Activated naive CD4-positive, alpha-beta T cell treated with anti-CD3 and anti-CD28 coated beads, Interleukin-2, amount 10 ng/mL, durations not matched to agents 7 days and 5 days (primary cell): Measurements from ENCODE around the gene CDX1.

Source experiments
- CTCF ChIA-PET: fragments of 350-600 bp; sonication (Branson Sonifier 250); formaldehyde crosslinking; loops from one replicate; lab custom pipeline; 2021; ENCODE audit warnings: antibody characterized with exemption; lab: Charles Lee
- DNase-seq: peaks from one replicate; pipeline ENCODE4 v3.0.0-alpha.2; 2020
- H3K27ac Mint-ChIP-seq: one replicate; pipeline ENCODE4 v1.8.0; 2021; ENCODE audit warnings: mild to moderate bottlenecking, moderate library complexity, mixed read lengths
- H3K27me3 Mint-ChIP-seq: one replicate; pipeline ENCODE4 v1.8.0; 2021; ENCODE audit warnings: mild to moderate bottlenecking, mixed read lengths
- H3K36me3 Mint-ChIP-seq: one replicate; pipeline ENCODE4 v1.8.0; 2021; ENCODE audit warnings: mixed read lengths
- H3K4me1 Mint-ChIP-seq: one replicate; pipeline ENCODE4 v1.8.0; 2021; ENCODE audit warnings: mixed read lengths
- H3K4me3 Mint-ChIP-seq: one replicate; pipeline ENCODE4 v1.8.0; 2021; ENCODE audit warnings: mild to moderate bottlenecking, moderate library complexity, mixed read lengths
- H3K9me3 Mint-ChIP-seq: one replicate; pipeline ENCODE4 v1.8.0; 2021; ENCODE audit warnings: mixed read lengths

The CDX1 gene

DNA sequence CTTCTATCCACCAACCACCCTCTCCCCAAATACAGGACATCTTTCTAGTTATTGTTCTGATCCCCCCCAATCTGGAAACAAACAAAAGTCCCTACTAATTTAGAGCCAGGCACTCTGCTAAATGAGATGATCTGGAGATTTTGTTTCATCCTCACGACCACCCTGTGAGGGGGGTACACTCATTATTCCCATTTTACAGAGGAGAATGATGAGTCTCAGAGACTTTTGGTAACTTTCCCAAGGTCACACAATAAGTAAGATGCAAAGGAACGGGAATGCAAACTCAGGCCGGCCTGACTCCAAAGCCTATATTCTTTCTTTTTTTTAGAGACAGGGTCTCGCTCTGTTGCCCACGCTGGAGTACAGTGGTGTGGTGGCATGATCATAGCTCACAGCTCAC lies 20.3 kb upstream of the CDX1 start:
- H3K27ac Mint-ChIP-seq, result no peak overlapping the region
- CTCF ChIA-PET, result no interaction called here
- peaks cover 32% of the 10 kb centered on the region for H3K4me1 Mint-ChIP-seq
- H3K4me3 Mint-ChIP-seq, result no peak overlapping the region
- H3K9me3 Mint-ChIP-seq, result no peaks in the 10 kb centered on the region
- no peak for DNase-seq
- H3K36me3 Mint-ChIP-seq, result no peaks in the 10 kb centered on the region
- H3K27me3 Mint-ChIP-seq, result peaks cover 8% of the 10 kb centered on the region

DNA sequence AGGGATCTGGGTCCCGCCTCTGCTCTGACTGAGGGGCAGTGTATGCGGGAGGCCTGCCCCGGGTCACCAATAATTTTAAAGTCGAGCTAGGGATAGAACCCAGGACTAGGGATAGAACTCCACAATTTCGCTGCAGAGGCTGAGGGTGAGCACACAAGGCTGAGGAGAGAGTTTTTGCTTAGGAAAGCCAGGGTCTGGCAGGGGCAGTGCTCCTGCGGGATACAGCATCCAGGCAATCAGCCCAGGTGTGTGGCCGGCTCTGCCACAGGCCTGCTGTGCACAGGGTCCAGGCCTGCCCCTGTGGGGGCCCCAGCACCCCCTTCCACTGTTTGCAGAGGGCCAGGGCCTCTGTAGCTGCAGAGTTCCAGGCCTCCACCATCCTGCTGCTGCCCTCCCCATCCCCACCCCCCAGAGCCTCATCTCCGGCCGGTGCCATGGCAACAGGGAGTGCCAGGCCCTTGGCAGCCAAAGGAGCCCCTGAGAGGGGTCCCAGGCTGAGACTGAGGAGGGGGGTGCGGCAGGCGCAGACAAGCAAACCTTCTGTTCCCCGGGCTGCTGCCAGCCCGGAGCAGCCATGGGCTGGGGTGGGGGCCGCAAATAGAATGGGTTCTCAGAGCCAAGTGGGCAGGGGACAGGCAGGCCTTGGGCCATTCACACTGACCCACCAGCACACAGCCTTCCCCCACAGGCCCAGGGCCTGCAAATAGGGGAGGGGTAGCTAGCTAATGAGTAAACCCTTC lies 19.5 kb upstream of the CDX1 start:
- Mint-ChIP-seq H3K4me3 (no peak overlapping the region), H3K27ac (no peak overlapping the region), H3K9me3 (no peaks in the 10 kb centered on the region), H3K27me3 (peaks cover 10% of the 10 kb centered on the region), H3K4me1 (peaks cover 32% of the 10 kb centered on the region), H3K36me3 (no peaks in the 10 kb centered on the region)
- no peak for DNase-seq
- CTCF ChIA-PET, result no interaction called here

DNA sequence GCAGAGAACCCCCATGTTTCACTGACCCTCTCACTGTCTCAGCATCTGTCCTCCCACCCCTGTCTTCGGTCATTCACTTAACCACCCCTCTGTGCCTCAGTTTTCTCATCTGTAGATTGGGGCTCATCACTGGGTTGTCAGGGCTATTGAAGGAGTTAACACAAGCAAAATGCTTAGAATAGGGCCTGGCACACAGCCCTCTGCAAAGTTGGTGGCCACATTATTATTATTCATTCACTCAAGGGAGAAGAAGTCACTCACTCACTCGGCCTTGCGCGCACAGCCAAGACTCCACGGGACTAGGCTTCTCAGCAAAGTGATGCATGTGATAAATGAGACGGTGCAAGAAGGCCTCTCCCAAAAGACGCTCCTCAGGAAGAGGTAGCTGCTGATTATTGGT lies 18.9 kb upstream of the CDX1 start:
- CTCF ChIA-PET, result interaction anchor here (2.9 kb wide), 1 partner anchor 16 kb away, joined by 9 read pairs; no protein-coding TSS in a partner anchor
- DNase-seq, result no peak
- H3K9me3 Mint-ChIP-seq, result no peaks in the 10 kb centered on the region
- no peak overlapping the region for H3K4me3 Mint-ChIP-seq
- H3K36me3 Mint-ChIP-seq, result no peaks in the 10 kb centered on the region
- peaks cover 16% of the 10 kb centered on the region for H3K27me3 Mint-ChIP-seq
- H3K4me1 Mint-ChIP-seq, result peaks cover 32% of the 10 kb centered on the region
- no peak overlapping the region for H3K27ac Mint-ChIP-seq

DNA sequence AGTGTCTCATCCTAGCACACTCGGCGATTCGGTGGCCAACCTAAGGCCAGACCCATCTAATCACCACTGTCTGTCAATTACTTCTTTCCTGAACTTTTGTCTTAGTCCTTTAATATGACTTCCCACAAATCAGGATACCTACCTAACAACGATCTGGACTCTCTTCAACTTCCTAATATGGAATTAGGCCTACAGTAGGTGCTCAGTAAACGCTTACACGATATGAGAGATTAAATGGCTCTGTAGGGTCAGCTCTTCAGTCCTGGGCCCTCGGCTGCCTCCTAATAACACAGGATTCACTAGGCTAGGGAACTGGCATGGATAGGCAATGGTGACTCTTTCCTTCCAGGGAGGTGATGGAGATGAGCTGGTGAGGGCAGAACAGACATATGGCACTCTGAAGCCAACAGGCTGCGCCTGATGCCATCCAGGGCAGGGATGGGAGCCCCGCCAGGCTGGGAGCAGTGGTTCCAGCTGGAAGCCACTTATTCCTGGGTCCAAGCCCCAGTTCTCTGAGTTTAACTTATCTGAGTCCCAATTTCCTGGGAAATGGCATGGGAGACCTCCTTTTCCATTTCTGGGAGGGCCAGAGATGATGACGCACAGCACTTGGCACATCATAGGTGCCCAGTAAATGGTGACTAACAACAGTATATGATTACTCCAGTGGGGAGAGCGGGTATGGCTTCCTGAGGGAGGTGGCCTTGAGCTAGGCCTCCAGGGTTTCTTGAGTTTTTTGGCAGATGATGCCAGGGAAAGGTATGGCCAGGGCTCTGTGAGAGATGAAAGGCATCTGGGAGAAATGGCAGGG lies 18.3 kb upstream of the CDX1 start:
- H3K27ac Mint-ChIP-seq, result peak overlapping the region; percentile 92
- DNase-seq, result no peak
- no peak overlapping the region for H3K4me3 Mint-ChIP-seq
- peaks cover 32% of the 10 kb centered on the region for H3K4me1 Mint-ChIP-seq
- H3K36me3 Mint-ChIP-seq, result no peaks in the 10 kb centered on the region
- H3K9me3 Mint-ChIP-seq, result no peaks in the 10 kb centered on the region
- CTCF ChIA-PET, result interaction anchor here (2.9 kb wide), 1 partner anchor 15 kb away, joined by 9 read pairs; no protein-coding TSS in a partner anchor
- H3K27me3 Mint-ChIP-seq, result peaks cover 22% of the 10 kb centered on the region

DNA sequence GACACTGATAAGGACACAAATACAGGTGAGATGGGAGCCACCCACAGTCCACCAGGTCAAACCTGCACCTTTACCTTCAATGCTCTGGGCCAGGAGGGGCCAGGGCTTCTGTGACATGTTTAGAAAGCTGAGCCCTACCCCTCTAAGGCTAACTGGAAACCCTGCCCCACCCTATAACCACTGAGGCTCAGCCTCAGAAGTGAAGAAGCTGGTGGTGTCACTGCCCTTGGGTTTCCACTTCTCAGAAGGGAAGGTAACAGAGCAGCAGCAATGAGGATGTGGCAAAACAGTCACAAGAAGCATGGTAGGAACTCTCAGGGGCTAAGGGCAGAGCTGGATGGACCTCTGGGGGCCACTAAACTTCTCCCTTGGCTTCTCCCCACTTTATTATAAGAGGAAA lies 17.0 kb upstream of the CDX1 start:
- Mint-ChIP-seq H3K36me3 (no peaks in the 10 kb centered on the region), H3K4me3 (peak overlapping the region; percentile 37), H3K9me3 (no peaks in the 10 kb centered on the region), H3K27me3 (peaks cover 35% of the 10 kb centered on the region), H3K27ac (peak overlapping the region; percentile 92), H3K4me1 (peaks cover 38% of the 10 kb centered on the region)
- CTCF ChIA-PET, result interaction anchor here (0.7 to 2.9 kb wide), 3 partner anchors 11 to 19 kb away, joined by 3 to 9 read pairs (median 3); no protein-coding TSS in a partner anchor
- peak; percentile 49 for DNase-seq

DNA sequence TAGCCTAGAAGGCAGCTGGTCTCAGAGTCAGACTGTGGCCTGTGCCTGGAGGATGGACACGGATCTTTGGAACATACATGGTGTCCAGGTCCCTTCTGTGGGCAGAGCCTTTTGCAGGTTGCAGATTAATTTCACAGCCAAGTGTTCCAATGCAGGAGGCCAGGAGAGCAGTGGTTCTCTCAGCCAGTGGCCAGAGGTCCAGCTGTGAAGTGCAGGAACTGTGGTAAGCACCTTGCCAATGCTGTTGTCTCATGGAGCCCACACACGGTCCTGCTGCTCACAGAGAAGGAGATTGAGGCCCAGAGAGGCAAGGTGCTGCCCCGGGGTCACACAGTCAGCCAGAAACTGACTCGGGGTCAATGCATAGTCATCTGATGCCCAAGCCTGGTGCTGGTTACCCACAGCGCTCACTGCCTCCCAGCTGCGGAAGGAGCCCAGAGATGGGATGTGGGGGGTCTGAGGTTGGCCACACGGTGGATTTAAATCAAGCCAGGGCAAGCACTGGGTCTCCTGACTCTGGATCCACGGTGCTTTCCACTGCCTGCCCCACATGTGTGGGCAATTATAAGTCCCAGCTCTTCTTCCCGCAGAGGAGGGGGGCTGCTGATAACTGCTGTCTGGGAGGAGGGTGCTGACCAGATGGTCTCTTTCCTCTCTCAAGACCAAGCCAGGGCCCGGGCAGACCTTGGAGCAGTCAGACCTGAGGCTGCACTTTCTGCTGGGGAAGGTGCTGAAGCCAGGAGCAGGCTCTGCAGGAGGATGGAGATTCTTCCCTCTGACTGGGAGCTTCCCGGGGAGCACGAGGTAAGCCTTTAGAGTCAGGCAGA lies 13.7 kb upstream of the CDX1 start:
- H3K9me3 Mint-ChIP-seq, result no peaks in the 10 kb centered on the region
- peaks cover 43% of the 10 kb centered on the region for H3K4me1 Mint-ChIP-seq
- no peak overlapping the region for H3K4me3 Mint-ChIP-seq
- CTCF ChIA-PET, result interaction anchor here (1.0 kb wide), 1 partner anchor 9 kb away, joined by 3 read pairs; no protein-coding TSS in a partner anchor
- H3K27ac Mint-ChIP-seq, result no peak overlapping the region
- peaks cover 64% of the 10 kb centered on the region for H3K27me3 Mint-ChIP-seq
- DNase-seq, result no peak
- H3K36me3 Mint-ChIP-seq, result no peaks in the 10 kb centered on the region

DNA sequence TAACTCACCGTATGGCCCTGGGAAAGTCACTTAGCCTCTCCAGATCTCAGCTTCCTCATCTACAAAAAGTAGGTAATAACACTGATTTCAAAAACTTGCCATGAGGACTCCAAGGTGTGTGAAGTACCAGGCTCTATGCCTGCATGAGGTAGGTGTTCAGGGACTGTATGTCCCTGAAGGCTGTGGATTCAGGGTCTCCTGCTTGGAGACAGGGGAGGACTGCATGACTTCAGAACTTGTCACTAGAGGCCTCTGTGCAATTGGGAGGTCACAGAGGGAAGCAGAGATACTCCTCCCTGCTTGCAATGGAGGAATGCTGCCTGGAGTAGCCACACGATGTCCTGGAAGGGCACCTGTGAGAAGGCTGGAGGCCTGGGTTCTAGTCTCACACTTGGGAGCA lies 13.1 kb upstream of the CDX1 start:
- Mint-ChIP-seq H3K4me3 (no peak overlapping the region), H3K27ac (no peak overlapping the region)

DNA sequence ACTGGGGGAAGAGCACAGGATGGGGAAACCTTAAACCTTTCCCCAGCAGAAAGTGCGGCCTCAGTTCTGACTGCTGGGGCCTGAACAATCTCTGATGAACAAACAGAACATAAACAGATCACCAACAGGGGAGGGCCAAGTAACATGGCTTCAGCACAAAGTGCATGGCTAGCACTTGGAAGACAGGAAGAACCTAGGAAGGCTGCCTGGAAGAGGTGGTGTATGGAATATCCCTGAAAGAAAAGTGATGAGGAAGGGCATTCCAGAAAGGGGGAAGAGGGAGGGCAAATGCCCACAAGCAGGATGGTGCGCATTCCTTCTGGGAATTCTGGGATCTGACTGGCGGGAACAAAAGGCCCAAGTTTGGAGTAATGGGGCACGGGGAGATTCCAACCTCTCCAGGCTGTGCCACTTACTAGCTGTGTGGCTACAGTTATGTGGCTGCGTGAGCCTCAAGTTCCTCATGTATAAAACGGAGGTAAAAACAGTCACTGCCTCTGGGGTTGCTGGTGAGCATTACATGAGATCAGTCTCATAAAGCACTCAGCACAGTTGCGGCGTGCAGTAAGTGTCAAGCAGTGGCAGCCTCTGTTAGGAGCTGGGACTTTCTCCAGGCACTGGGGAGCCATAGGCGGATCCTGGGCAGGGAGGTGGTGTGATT lies 12.5 kb upstream of the CDX1 start:
- H3K36me3 Mint-ChIP-seq, result no peaks in the 10 kb centered on the region
- H3K27me3 Mint-ChIP-seq, result peaks cover 70% of the 10 kb centered on the region
- peak overlapping the region; percentile 29 for H3K4me3 Mint-ChIP-seq
- H3K9me3 Mint-ChIP-seq, result no peaks in the 10 kb centered on the region
- DNase-seq, result no peak
- peaks cover 33% of the 10 kb centered on the region for H3K4me1 Mint-ChIP-seq
- no peak overlapping the region for H3K27ac Mint-ChIP-seq
- CTCF ChIA-PET, result interaction anchor here (1.2 kb wide), 1 partner anchor 11 kb away, joined by 3 read pairs; no protein-coding TSS in a partner anchor

More for the DNA sequence above, 13.1 kb upstream of the CDX1 start:
- CTCF ChIA-PET, result interaction anchor here (1.0 to 1.2 kb wide), 2 partner anchors 9 to 10 kb away, joined by 3 read pairs; no protein-coding TSS in a partner anchor
- no peak for DNase-seq
- Mint-ChIP-seq H3K36me3 (no peaks in the 10 kb centered on the region), H3K27me3 (peaks cover 69% of the 10 kb centered on the region), H3K4me1 (peaks cover 39% of the 10 kb centered on the region), H3K9me3 (no peaks in the 10 kb centered on the region)

DNA sequence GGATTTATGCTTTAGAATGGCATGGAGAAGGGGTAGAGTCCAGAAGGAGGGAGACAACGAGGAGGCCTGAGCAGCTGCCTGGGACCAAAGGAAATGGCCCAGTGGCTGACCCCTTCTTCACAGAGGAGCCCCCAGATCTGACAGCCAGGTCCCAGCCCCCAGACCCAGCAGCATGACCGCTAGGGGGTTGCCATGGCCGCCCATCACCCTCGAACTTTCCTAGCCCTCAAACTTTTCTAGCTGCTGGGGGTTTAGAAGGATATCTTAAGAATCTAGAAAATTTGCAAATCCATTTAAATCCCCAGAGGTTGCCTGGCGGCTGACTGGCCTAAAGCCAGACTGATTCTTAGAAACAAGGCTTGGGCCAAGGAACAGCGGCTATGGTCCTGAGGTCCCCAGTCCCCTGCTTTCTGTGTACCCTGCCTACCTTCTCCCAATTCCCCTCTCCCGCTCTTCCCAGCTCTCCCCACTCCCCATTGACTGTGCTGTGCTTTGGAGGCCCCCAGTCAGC lies 11.9 kb upstream of the CDX1 start:
- CTCF ChIA-PET, result interaction anchor here (1.2 kb wide), 2 partner anchors 12 to 64 kb away, joined by 3 read pairs; no protein-coding TSS in a partner anchor
- Mint-ChIP-seq H3K36me3 (no peaks in the 10 kb centered on the region), H3K27me3 (peaks cover 70% of the 10 kb centered on the region), H3K9me3 (no peaks in the 10 kb centered on the region), H3K4me1 (peaks cover 27% of the 10 kb centered on the region), H3K4me3 (peak overlapping the region; percentile 41), H3K27ac (no peak overlapping the region)
- DNase-seq, result no peak

DNA sequence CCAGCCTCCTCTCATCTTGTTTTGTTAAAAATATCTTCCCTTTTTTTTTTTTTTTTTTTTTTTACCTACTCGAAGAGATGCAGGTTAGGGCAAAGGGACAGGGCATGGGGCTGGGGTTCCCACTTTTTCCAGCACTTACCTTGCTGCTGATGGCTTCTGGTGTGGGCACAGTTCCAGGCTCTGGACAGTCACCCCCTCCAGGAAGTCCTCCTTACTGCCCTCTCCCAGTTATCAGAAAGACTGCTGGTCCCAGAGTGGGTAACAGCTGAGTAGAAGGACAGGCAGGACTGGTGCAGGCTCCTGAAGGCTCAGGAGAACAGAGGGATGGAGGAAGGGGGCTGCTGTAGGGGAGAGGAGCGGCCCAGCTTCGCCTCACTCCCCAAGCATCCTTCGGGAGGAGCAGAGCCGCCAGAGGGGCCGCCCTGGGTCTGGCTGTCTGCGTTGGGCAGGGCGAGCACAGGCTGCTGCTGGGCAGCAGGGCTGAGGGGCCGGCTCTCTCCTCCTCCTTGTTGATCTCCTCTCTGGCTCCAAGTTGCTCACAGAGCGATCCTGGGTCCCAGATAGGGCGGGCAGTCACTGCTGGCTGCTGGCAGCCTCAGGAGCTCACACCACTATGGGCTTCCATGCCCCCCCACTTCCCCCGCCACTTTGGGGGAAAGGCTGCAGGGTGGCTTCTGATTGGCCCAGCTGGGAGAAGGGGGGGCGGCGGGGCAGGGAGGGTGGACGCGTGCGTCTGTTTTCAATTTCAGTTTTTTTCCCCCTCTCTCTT lies 11.1 kb upstream of the CDX1 start, which contains the start of gene PDGFRB:
TSS of gene PDGFRB (minus strand) at position 588 of the 769 bp plus-strand sequence. CDS start 18,798 bp downstream, outside the sequence.
- Mint-ChIP-seq H3K9me3 (no peaks in the 10 kb centered on the region), H3K4me1 (peaks cover 21% of the 10 kb centered on the region), H3K27ac (no peak within 1 kb of the TSS), H3K27me3 (peaks cover 70% of the 10 kb centered on the region), H3K36me3 (no peaks in the 10 kb centered on the region), H3K4me3 (peak within 1 kb of the TSS; percentile 56)
- CTCF ChIA-PET, result interaction anchor here (1.2 kb wide), 1 partner anchor 63 kb away, joined by 3 read pairs; no protein-coding TSS in a partner anchor
- DNase-seq, result peak; percentile 59

DNA sequence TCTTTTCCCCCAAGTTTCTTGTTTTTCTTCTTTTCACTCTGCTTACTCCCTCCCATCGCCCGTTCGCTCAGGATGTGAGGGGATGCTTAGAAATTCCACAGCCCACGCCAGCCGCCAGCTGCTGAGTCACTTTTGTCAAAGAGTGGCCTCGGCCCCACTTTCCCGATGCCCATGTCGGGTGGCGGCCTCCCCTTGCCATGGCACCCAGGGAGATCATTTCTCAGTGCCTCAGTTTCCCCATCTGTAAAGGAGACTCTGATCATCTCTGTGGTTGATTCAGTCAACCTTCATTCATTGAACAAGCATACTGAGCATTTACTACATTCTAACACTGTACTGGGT lies 10.6 kb upstream of the CDX1 start:
- Mint-ChIP-seq H3K27ac (no peak overlapping the region), H3K4me1 (peaks cover 16% of the 10 kb centered on the region), H3K36me3 (no peaks in the 10 kb centered on the region), H3K27me3 (peaks cover 70% of the 10 kb centered on the region), H3K9me3 (no peaks in the 10 kb centered on the region), H3K4me3 (peak overlapping the region; percentile 56)
- DNase-seq, result no peak
- CTCF ChIA-PET, result interaction anchor here (1.2 kb wide), 1 partner anchor 63 kb away, joined by 3 read pairs; no protein-coding TSS in a partner anchor

DNA sequence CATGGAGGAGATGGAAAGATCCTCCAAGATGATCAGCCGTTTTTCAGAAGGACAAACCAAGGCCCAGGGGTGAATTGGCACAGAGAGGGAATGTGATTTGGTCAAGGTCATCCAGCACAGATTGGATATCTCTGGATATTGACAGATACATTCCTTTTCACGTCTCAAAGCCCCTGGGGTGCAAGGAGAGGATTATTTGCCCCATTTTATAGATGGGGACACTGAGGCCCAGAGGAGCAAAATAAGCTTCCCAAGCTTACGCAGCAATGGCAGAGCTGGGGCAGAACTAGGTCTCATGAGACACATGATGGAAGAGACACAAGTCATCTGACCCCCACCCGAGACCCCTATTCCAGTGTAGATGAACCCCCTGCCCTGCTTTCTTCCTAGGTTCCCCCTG lies 10.0 kb upstream of the CDX1 start:
- Mint-ChIP-seq H3K9me3 (no peaks in the 10 kb centered on the region), H3K36me3 (no peaks in the 10 kb centered on the region), H3K27me3 (peaks cover 73% of the 10 kb centered on the region), H3K4me1 (peaks cover 14% of the 10 kb centered on the region), H3K27ac (no peak overlapping the region), H3K4me3 (no peak overlapping the region)
- CTCF ChIA-PET, result no interaction called here
- no peak for DNase-seq
